HG03045 (cell line): ENCODE data around the gene RBBP8.
"Not testable (repeated sequence)": the region's sequence is repeated elsewhere in the genome, so short reads cannot be mapped to it uniquely, and the experiment has no call there.

Experiments used
- ATAC-seq: cut with Tn5 transposase; IDR thresholded peaks from one replicate; pipeline ENCODE4 v1.9.1; 2021; ENCODE audit warnings: mild to moderate bottlenecking, moderate library complexity; ENCODE audit not compliant: unreplicated experiment

The RBBP8 gene

GRCh38 chr18:22933206-22933965, at the start of gene RBBP8:
RBBP8 (plus strand) TSS chr18:22933328; CDS start chr18:22936852, 3,524 bp downstream.
- ATAC-seq: peak; percentile 87

- ATAC-seq: no peak
Observed at GRCh38 chr18:22883827-22884226, 49.3 kb upstream of the RBBP8 start.

- not testable (repeated sequence) for ATAC-seq
Observed at GRCh38 chr18:22885694-22886093, 47.4 kb upstream of the RBBP8 start.

- no peak for ATAC-seq
Observed at GRCh38 chr18:22899421-22899820, 33.7 kb upstream of the RBBP8 start.

GRCh38 chr18:22900558-22901238, 32.4 kb upstream of the RBBP8 start:
- ATAC-seq: no peak

- ATAC-seq: no peak
Observed at GRCh38 chr18:22902093-22902492, 31.0 kb upstream of the RBBP8 start.

- not testable (repeated sequence) for ATAC-seq
Observed at GRCh38 chr18:22903248-22903647, 29.9 kb upstream of the RBBP8 start.

GRCh38 chr18:22912149-22912548, 21.0 kb upstream of the RBBP8 start:
- no peak for ATAC-seq

- ATAC-seq: no peak
Observed at GRCh38 chr18:22912835-22913234, 20.3 kb upstream of the RBBP8 start.

GRCh38 chr18:22913861-22914260, 19.3 kb upstream of the RBBP8 start:
- ATAC-seq: no peak

- ATAC-seq: no peak
Observed at GRCh38 chr18:22914633-22915032, 18.5 kb upstream of the RBBP8 start.

- no peak for ATAC-seq
Observed at GRCh38 chr18:22915337-22915736, 17.8 kb upstream of the RBBP8 start.

- ATAC-seq: no peak
Observed at GRCh38 chr18:22921772-22922171, 11.4 kb upstream of the RBBP8 start.

GRCh38 chr18:22924589-22924988, 8.5 kb upstream of the RBBP8 start:
- no peak for ATAC-seq

- no peak for ATAC-seq
Observed at GRCh38 chr18:22926454-22926853, 6.7 kb upstream of the RBBP8 start.

GRCh38 chr18:22928339-22928738, 4.8 kb upstream of the RBBP8 start:
- no peak for ATAC-seq

GRCh38 chr18:22930089-22930713, 2.9 kb upstream of the RBBP8 start:
- ATAC-seq: no peak

- ATAC-seq: peak; percentile 26
Observed at GRCh38 chr18:22932885-22933205, 283 bp upstream of the RBBP8 start.

GRCh38 chr18:22933966-22934423, 867 bp downstream of the RBBP8 start:
- ATAC-seq: peak; percentile 28

- no peak for ATAC-seq
Observed at GRCh38 chr18:22934789-22935188, 1.7 kb downstream of the RBBP8 start.

- ATAC-seq: no peak
Observed at GRCh38 chr18:22935431-22935830, 2.3 kb downstream of the RBBP8 start.

- no peak for ATAC-seq
Observed at GRCh38 chr18:22936515-22936914, 3.4 kb downstream of the RBBP8 start.
